OCI-LY1 (cell line): ENCODE data around the gene HINT1.

ENCODE experiments used
- H2AFZ ChIP-seq: fragments of 200-600 bp; sonication (generic), shearing (Covaris generic); 2 replicates; pipeline ENCODE4 v1.6.0; 2014; ENCODE audit warnings: antibody characterized with exemption, mild to moderate bottlenecking, low read length
- H3F3A ChIP-seq: fragments of 200-600 bp; sonication (generic), shearing (Covaris generic); 2 replicates; pipeline ENCODE4 v1.6.0; 2014; ENCODE audit warnings: mild to moderate bottlenecking, antibody characterized with exemption, low read length, moderate library complexity; ENCODE audit not compliant: insufficient read depth
- H3K27ac ChIP-seq: fragments of 200-600 bp; sonication (generic); 2 replicates; pipeline ENCODE4 v1.5.1; 2014; ENCODE audit warnings: low read length, mixed run types, mild to moderate bottlenecking, low read depth; ENCODE audit not compliant: poor library complexity, severe bottlenecking
- H3K27me3 ChIP-seq: fragments of 200-600 bp; sonication (generic); 2 replicates; pipeline ENCODE4 v1.6.0; 2014; ENCODE audit warnings: antibody characterized with exemption, mild to moderate bottlenecking, low read length, moderate library complexity; ENCODE audit not compliant: insufficient read depth
- H3K36me3 ChIP-seq: fragments of 200-600 bp; sonication (generic); 2 replicates; pipeline ENCODE4 v1.6.1; 2014; ENCODE audit warnings: mild to moderate bottlenecking, antibody characterized with exemption, low read length, moderate library complexity, mixed read lengths; ENCODE audit not compliant: insufficient read depth
- H3K4me1 ChIP-seq: fragments of 200-600 bp; sonication (generic); 2 replicates; pipeline ENCODE4 v1.5.1; 2014; ENCODE audit warnings: mild to moderate bottlenecking, low read length, moderate library complexity; ENCODE audit not compliant: insufficient read depth, severe bottlenecking
- H3K4me2 ChIP-seq: fragments of 200-600 bp; sonication (generic), shearing (Covaris generic); 2 replicates; pipeline ENCODE4 v1.6.1; 2014; ENCODE audit warnings: low read length
- H3K4me3 ChIP-seq: fragments of 200-600 bp; sonication (generic); 2 replicates; pipeline ENCODE4 v1.5.1; 2014; ENCODE audit warnings: low read length, low read depth, mild to moderate bottlenecking, mixed read lengths; ENCODE audit not compliant: poor library complexity, severe bottlenecking
- H3K79me2 ChIP-seq: fragments of 200-600 bp; shearing (Covaris generic); 2 replicates; pipeline ENCODE4 v1.6.1; 2016; ENCODE audit warnings: mixed run types, low read length, mixed read lengths; ENCODE audit not compliant: insufficient read depth
- H3K9ac ChIP-seq: fragments of 200-600 bp; sonication (generic), shearing (Covaris generic); 2 replicates; pipeline ENCODE4 v1.6.1; 2014; ENCODE audit warnings: mild to moderate bottlenecking, low read length, mixed read lengths
- H3K9me2 ChIP-seq: fragments of 200-600 bp; sonication (generic), shearing (Covaris generic); 2 replicates; pipeline ENCODE4 v1.6.1; 2014; ENCODE audit warnings: low read depth, mild to moderate bottlenecking, low read length, mixed read lengths
- H3K9me3 ChIP-seq: fragments of 200-600 bp; shearing (Covaris generic); 2 replicates; pipeline ENCODE4 v1.6.1; 2014; ENCODE audit warnings: low read length, mixed read lengths
- H4K20me1 ChIP-seq: fragments of 200-600 bp; sonication (generic), shearing (Covaris generic); 2 replicates; pipeline ENCODE4 v1.6.0; 2016; ENCODE audit warnings: mild to moderate bottlenecking, low read length; ENCODE audit not compliant: insufficient read depth
- CTCF ChIP-seq: fragments of 200-600 bp; sonication (generic), shearing (Covaris generic); IDR thresholded peaks from 2 replicates; pipeline ENCODE4 v1.5.1; 2017; ENCODE audit warnings: mild to moderate bottlenecking, antibody characterized with exemption, low read length, moderate library complexity, mixed read lengths
- EZH2 ChIP-seq: fragments of 200-600 bp; sonication (generic), shearing (Covaris generic); IDR thresholded peaks from 2 replicates; pipeline ENCODE4 v1.8.0; 2017; ENCODE audit warnings: borderline replicate concordance, mixed run types, mild to moderate bottlenecking, antibody characterized with exemption, low read length, moderate library complexity, mixed read lengths

Gene HINT1

GRCh38 chr5:131156957-131157356 is 8.1 kb downstream of the HINT1 start:
- Histone ChIP-seq H3K27me3 (no peaks in the 10 kb centered on the region), H3K9me3 (no peaks in the 10 kb centered on the region), H4K20me1 (no peaks in the 10 kb centered on the region), H3K9ac (no peak overlapping the region), H3K4me1 (peaks cover 1% of the 10 kb centered on the region), H3K79me2 (peaks cover 4% of the 10 kb centered on the region; the same call in 1 of the 2 replicates), H3K4me2 (no peak overlapping the region), H3F3A (no peaks in the 10 kb centered on the region; the same call in 1 of the 2 replicates), H3K36me3 (peaks cover 43% of the 10 kb centered on the region), H3K27ac (no peak overlapping the region), H3K4me3 (no peak overlapping the region), H3K9me2 (no peaks in the 10 kb centered on the region), H2AFZ (no peak overlapping the region)
- no peak for TF ChIP-seq CTCF
- no peak for TF ChIP-seq EZH2

DNA sequence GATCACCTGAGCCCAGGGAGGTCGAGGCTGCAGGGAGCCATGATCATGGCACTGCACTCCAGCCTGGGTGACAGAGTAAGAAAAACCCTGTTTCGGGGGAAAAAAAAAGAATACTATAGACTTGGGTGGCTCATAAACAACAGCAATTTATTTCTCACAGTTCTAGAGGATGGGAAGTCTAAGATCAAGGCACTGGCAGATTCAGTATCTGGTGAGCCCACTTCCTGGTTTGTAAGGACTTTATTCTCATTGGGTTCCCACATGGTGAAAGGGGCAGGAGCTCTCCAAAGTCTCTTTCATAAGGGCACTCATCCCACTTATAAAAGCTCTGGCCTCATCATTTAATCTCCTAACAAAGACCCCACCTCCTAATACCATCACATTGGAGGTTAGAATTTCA is 8.7 kb downstream of the HINT1 start:
- no peak overlapping the region for H3K4me3 ChIP-seq
- H3K9me3 ChIP-seq: no peaks in the 10 kb centered on the region
- H3K27ac ChIP-seq: no peak overlapping the region
- TF ChIP-seq CTCF (no peak), EZH2 (no peak)
- peaks cover 37% of the 10 kb centered on the region for H3K36me3 ChIP-seq
- no peaks in the 10 kb centered on the region for H3K9me2 ChIP-seq
- no peaks in the 10 kb centered on the region; the same call in 1 of the 2 replicates for H3F3A ChIP-seq
- H3K9ac ChIP-seq: no peak overlapping the region
- no peak overlapping the region for H2AFZ ChIP-seq
- no peaks in the 10 kb centered on the region for H4K20me1 ChIP-seq
- no peak overlapping the region for H3K4me2 ChIP-seq
- no peaks in the 10 kb centered on the region for H3K4me1 ChIP-seq
- no peaks in the 10 kb centered on the region for H3K79me2 ChIP-seq
- H3K27me3 ChIP-seq: no peaks in the 10 kb centered on the region

GRCh38 chr5:131151216-131151615 is 13.8 kb downstream of the HINT1 start:
- TF ChIP-seq CTCF (no peak), EZH2 (no peak)
- H3K9me2 ChIP-seq: no peaks in the 10 kb centered on the region
- no peaks in the 10 kb centered on the region for H3K4me1 ChIP-seq
- H3K4me3 ChIP-seq: no peak overlapping the region
- no peak overlapping the region for H2AFZ ChIP-seq
- H3F3A ChIP-seq: no peaks in the 10 kb centered on the region
- H3K79me2 ChIP-seq: no peaks in the 10 kb centered on the region
- H3K9ac ChIP-seq: no peak overlapping the region
- no peaks in the 10 kb centered on the region for H4K20me1 ChIP-seq
- no peaks in the 10 kb centered on the region for H3K9me3 ChIP-seq
- H3K27me3 ChIP-seq: no peaks in the 10 kb centered on the region
- no peaks in the 10 kb centered on the region; the same call in 1 of the 2 replicates for H3K36me3 ChIP-seq
- no peak overlapping the region for H3K4me2 ChIP-seq
- no peak overlapping the region for H3K27ac ChIP-seq
